ENCODE measurements around the gene DAO.

DNA sequence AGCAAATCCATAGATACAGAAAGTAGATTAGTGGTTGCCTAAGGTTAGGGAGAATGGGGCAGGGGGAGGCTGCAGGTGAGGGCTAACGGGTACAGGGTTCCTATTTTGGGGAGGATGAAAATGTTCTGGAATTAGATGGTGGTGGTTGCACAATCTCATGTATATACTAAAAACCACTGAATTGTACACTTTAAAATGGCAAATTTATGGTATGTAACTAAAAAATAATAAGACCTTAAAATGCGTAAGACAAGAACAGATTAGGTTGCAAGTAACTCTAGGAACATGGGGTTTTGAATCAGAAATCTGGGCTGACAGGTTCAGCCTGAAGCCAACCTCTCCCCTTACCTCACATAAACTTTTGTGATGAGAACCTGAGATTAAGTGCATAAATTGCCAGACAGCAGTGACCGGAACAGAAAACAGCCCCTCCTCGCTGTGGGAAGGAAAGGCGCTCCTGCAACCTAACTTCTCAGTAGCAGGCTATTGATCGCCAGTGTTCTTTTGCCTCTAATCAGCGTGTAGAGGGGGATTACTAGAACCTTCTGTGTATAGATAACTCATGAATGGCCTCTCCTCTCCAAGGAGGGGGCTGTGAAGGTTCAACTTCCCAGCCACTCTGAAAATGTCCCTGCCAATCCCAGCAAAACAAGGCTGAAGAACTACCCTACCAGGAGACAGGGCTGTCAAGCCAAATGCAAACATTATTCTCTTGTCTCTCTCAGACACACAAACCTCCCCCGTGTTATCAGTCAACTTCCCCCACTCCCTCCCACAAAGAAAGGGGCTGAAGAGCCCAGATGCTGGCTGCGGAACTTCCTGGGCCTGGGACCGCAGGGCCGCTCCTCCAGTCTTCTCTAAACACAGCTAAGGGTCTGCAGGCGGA, 24.4 kb upstream of the DAO start:
- TF ChIP-seq SPI1 (IDR thresholded peaks at IDR 0.05; ENCODE audit: borderline replicate concordance, low read depth) (peak; percentile 42; the same call in 1 of the 2 replicates), POLR2AphosphoS5 (IDR thresholded peaks at IDR 0.05; ENCODE audit: low read depth) (peak; percentile 66; the same call in 1 of the 2 replicates), GABPA (IDR thresholded peaks at IDR 0.05; ENCODE audit: low read depth) (no peak)
- TF ChIP-seq, protein P1, sequence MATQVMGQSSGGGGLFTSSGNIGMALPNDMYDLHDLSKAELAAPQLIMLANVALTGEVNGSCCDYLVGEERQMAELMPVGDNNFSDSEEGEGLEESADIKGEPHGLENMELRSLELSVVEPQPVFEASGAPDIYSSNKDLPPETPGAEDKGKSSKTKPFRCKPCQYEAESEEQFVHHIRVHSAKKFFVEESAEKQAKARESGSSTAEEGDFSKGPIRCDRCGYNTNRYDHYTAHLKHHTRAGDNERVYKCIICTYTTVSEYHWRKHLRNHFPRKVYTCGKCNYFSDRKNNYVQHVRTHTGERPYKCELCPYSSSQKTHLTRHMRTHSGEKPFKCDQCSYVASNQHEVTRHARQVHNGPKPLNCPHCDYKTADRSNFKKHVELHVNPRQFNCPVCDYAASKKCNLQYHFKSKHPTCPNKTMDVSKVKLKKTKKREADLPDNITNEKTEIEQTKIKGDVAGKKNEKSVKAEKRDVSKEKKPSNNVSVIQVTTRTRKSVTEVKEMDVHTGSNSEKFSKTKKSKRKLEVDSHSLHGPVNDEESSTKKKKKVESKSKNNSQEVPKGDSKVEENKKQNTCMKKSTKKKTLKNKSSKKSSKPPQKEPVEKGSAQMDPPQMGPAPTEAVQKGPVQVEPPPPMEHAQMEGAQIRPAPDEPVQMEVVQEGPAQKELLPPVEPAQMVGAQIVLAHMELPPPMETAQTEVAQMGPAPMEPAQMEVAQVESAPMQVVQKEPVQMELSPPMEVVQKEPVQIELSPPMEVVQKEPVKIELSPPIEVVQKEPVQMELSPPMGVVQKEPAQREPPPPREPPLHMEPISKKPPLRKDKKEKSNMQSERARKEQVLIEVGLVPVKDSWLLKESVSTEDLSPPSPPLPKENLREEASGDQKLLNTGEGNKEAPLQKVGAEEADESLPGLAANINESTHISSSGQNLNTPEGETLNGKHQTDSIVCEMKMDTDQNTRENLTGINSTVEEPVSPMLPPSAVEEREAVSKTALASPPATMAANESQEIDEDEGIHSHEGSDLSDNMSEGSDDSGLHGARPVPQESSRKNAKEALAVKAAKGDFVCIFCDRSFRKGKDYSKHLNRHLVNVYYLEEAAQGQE (IDR thresholded peaks at IDR 0.05; ENCODE audit: insufficient replicate concordance, low read depth) = no peak
- TF ChIP-seq, protein P2, sequence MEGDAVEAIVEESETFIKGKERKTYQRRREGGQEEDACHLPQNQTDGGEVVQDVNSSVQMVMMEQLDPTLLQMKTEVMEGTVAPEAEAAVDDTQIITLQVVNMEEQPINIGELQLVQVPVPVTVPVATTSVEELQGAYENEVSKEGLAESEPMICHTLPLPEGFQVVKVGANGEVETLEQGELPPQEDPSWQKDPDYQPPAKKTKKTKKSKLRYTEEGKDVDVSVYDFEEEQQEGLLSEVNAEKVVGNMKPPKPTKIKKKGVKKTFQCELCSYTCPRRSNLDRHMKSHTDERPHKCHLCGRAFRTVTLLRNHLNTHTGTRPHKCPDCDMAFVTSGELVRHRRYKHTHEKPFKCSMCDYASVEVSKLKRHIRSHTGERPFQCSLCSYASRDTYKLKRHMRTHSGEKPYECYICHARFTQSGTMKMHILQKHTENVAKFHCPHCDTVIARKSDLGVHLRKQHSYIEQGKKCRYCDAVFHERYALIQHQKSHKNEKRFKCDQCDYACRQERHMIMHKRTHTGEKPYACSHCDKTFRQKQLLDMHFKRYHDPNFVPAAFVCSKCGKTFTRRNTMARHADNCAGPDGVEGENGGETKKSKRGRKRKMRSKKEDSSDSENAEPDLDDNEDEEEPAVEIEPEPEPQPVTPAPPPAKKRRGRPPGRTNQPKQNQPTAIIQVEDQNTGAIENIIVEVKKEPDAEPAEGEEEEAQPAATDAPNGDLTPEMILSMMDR (IDR thresholded peaks at IDR 0.05; ENCODE audit: insufficient read depth, low read length) = no peak

All from HL-60 (cell line).